GM23338 (cell line): ENCODE results near the gene ZBTB18. TPM values are rescaled to one million over a fixed set of nuclear protein-coding genes. Genes with fewer than 3 reads are reported as not detected.

ENCODE experiments used
- ATAC-seq: fragments of 200-7000 bp; cut with Tn5 transposase; 3 replicates; pipeline ENCODE4 v1.9.1; 2020
- DNase-seq: peaks from one replicate; pipeline ENCODE4 v3.0.0-alpha.2; 2015; ENCODE audit warnings: low spot score
- H2AFZ ChIP-seq: fragments of 200-600 bp; sonication (generic); 2 replicates; pipeline ENCODE4 v1.8.0; 2016; ENCODE audit warnings: antibody characterized with exemption, mild to moderate bottlenecking, moderate library complexity
- H3F3A ChIP-seq: fragments of 200-600 bp; sonication (generic); replicated peaks from 2 replicates; pipeline ENCODE4 v1.8.0; 2017; ENCODE audit warnings: antibody characterized with exemption, mixed run types, low read depth
- H3K27ac ChIP-seq: fragments of 200-600 bp; sonication (generic); 2 replicates; pipeline ENCODE4 v1.6.1; 2016; ENCODE audit warnings: low read depth
- H3K27me3 ChIP-seq: fragments of 200-600 bp; sonication (generic); 2 replicates; pipeline ENCODE4 v1.8.0; 2016; ENCODE audit warnings: mild to moderate bottlenecking, mixed run types, moderate library complexity; ENCODE audit not compliant: insufficient read depth
- H3K36me3 ChIP-seq: fragments of 200-600 bp; sonication (generic); 2 replicates; pipeline ENCODE4 v1.8.0; 2016; ENCODE audit warnings: mild to moderate bottlenecking; ENCODE audit not compliant: insufficient read depth
- H3K4me1 ChIP-seq: fragments of 200-600 bp; sonication (generic); 2 replicates; pipeline ENCODE4 v1.8.0; 2016; ENCODE audit warnings: mild to moderate bottlenecking, moderate library complexity; ENCODE audit not compliant: insufficient read depth
- H3K4me2 ChIP-seq: fragments of 200-600 bp; sonication (generic); 2 replicates; pipeline ENCODE4 v1.7.1; 2017; ENCODE audit warnings: mixed run types
- H3K4me3 ChIP-seq: fragments of 200-600 bp; sonication (generic); 2 replicates; pipeline ENCODE4 v1.6.1; 2016; ENCODE audit warnings: mixed run types
- H3K79me2 ChIP-seq: fragments of 200-600 bp; sonication (generic); replicated peaks from 2 replicates; pipeline ENCODE4 v1.8.0; 2017; ENCODE audit warnings: mild to moderate bottlenecking; ENCODE audit not compliant: insufficient read depth
- H3K9me2 ChIP-seq: fragments of 200-600 bp; sonication (generic); 2 replicates; pipeline ENCODE4 v1.8.0; 2017; ENCODE audit not compliant: insufficient read depth
- H4K20me1 ChIP-seq: fragments of 200-600 bp; sonication (generic); replicated peaks from 2 replicates; pipeline ENCODE4 v1.8.0; 2017; ENCODE audit warnings: mild to moderate bottlenecking; ENCODE audit not compliant: insufficient read depth
- H3K27ac Mint-ChIP-seq: 2 replicates; pipeline ENCODE4 v1.8.0; 2020; ENCODE audit warnings: inconsistent platforms, mild to moderate bottlenecking, moderate library complexity, mixed read lengths
- H3K27me3 Mint-ChIP-seq: 3 replicates; pipeline ENCODE4 v1.8.0; 2022; ENCODE audit warnings: low read depth, mild to moderate bottlenecking, moderate library complexity, mixed read lengths, inconsistent platforms; ENCODE audit not compliant: insufficient read depth, poor library complexity
- H3K36me3 Mint-ChIP-seq: 3 replicates; pipeline ENCODE4 v1.8.0; 2021; ENCODE audit warnings: low read depth, mild to moderate bottlenecking, inconsistent platforms, moderate library complexity, mixed read lengths
- H3K4me1 Mint-ChIP-seq: 3 replicates; pipeline ENCODE4 v1.8.0; 2020; ENCODE audit warnings: mild to moderate bottlenecking, inconsistent platforms, mixed read lengths
- H3K4me3 Mint-ChIP-seq: 3 replicates; pipeline ENCODE4 v1.8.0; 2021; ENCODE audit warnings: moderate library complexity, mild to moderate bottlenecking, inconsistent platforms, mixed read lengths
- H3K9me3 Mint-ChIP-seq: 3 replicates; pipeline ENCODE4 v1.8.0; 2020; ENCODE audit warnings: moderate library complexity, mild to moderate bottlenecking, inconsistent platforms, mixed read lengths
- EZH2 ChIP-seq: fragments of 200-600 bp; sonication (generic); IDR thresholded peaks from one replicate; pipeline ENCODE4 v1.8.0; 2017; ENCODE audit warnings: antibody characterized with exemption, mild to moderate bottlenecking, low read depth; ENCODE audit not compliant: unreplicated experiment
- EZH2phosphoT487 ChIP-seq: fragments of 200-600 bp; sonication (generic); IDR thresholded peaks from one replicate; pipeline ENCODE4 v1.8.1; 2018; ENCODE audit warnings: antibody characterized with exemption; ENCODE audit not compliant: unreplicated experiment
- JUNB ChIP-seq: IDR thresholded peaks from one replicate; pipeline ENCODE4 v1.6.1; 2016; ENCODE audit warnings: antibody characterized with exemption; ENCODE audit not compliant: unreplicated experiment
- ZNF331 ChIP-seq: fragments of 250-450 bp; sonication (Bioruptor Pico); IDR thresholded peaks from 2 replicates; pipeline ENCODE4 v1.5.0; 2020; ENCODE audit warnings: low read depth, mild to moderate bottlenecking, moderate library complexity
- polyA plus RNA-seq: library from polyadenylated mRNA; unstranded; fragments of >200 nt; fragmentation: Nextera tagmentation; extraction: Ambion mirVana; gene quantifications from 2 replicates; pipeline ENCODE4 v1.2.1, GENCODE V29; 2016
- total RNA-seq: library from RNA; depleted of rRNA; stranded (reverse); fragments of >200 nt; shearing (Covaris generic); gene quantifications from 2 replicates; pipeline ENCODE4 v1.2.3, GENCODE V29; 2014
- TF ChIP-seq, protein P1 (sequence below): IDR thresholded peaks from one replicate; pipeline ENCODE4 v1.6.1; 2018; ENCODE audit warnings: antibody characterized with exemption; ENCODE audit not compliant: unreplicated experiment

Gene ZBTB18
- total and polyA plus RNA-seq, 2 experiments from 2014 or later: 5.5 to 12.2 TPM

DNA sequence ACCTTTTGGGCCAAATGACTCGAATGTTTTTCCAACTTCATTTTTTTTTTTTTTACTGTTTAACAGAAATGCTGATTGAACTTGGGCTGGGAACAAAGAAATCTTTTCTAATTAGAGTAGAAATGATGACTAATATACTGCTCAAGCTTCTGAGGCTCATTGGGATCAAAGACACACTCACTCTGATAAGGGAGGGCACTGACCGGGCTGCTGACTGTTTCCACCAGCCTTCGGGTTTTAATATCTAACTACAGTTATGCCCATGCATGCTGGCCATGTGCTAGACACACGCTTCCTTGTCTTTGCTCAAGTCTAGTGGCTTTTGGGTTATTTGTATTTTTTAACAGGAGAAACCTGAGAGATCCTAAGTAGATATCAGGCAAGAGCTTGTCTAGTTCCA, 16.8 kb downstream of the ZBTB18 start:
- H3K4me3 Mint-ChIP-seq: no peak overlapping the region
- H3K4me2 ChIP-seq: no peak overlapping the region

DNA sequence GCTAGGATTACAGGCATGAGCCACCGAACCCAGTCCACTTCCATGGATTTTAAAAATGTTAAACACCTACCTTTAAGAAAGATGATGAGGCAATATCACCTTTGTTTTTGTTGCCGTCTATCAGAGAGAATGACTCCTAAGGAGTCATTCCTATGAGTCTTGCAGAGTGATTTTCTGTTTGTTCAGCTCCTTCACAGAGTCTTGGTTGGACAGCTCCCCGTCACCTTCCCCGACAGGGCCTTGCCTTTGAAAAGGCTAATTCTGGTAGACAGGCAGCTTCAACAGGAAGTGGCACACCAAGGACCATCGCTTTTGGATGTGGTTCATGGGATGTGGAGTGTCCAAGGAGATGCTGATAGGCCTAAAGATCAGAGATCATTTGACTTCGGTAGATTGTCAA, 17.5 kb downstream of the ZBTB18 start:
- DNase-seq (no peak), ATAC-seq (no peak)
- no peaks in the 10 kb centered on the region; the same call in 1 of the 2 replicates for H4K20me1 ChIP-seq
- no peaks in the 10 kb centered on the region for H3K27me3 ChIP-seq
- Mint-ChIP-seq H3K36me3 (no peaks in the 10 kb centered on the region), H3K27ac (no peak overlapping the region), H3K4me1 (peaks cover 7% of the 10 kb centered on the region; the same call in 2 of the 3 replicates), H3K4me3 (no peak overlapping the region), H3K9me3 (no peaks in the 10 kb centered on the region; the same call in 2 of the 3 replicates), H3K27me3 (no peaks in the 10 kb centered on the region)
- peaks cover 5% of the 10 kb centered on the region; the same call in 1 of the 2 replicates for H3K4me1 ChIP-seq
- no peak overlapping the region for H2AFZ ChIP-seq
- peaks cover 4% of the 10 kb centered on the region; the same call in 1 of the 2 replicates for H3K9me2 ChIP-seq
- no peaks in the 10 kb centered on the region for H3K36me3 ChIP-seq
- no peaks in the 10 kb centered on the region for H3F3A ChIP-seq
- no peaks in the 10 kb centered on the region for H3K79me2 ChIP-seq
- H3K27ac ChIP-seq: no peak overlapping the region
- TF ChIP-seq JUNB (no peak), EZH2phosphoT487 (no peak), ZNF331 (CRISPR knock-in tag) (no peak), EZH2 (no peak)
- TF ChIP-seq, protein P1, sequence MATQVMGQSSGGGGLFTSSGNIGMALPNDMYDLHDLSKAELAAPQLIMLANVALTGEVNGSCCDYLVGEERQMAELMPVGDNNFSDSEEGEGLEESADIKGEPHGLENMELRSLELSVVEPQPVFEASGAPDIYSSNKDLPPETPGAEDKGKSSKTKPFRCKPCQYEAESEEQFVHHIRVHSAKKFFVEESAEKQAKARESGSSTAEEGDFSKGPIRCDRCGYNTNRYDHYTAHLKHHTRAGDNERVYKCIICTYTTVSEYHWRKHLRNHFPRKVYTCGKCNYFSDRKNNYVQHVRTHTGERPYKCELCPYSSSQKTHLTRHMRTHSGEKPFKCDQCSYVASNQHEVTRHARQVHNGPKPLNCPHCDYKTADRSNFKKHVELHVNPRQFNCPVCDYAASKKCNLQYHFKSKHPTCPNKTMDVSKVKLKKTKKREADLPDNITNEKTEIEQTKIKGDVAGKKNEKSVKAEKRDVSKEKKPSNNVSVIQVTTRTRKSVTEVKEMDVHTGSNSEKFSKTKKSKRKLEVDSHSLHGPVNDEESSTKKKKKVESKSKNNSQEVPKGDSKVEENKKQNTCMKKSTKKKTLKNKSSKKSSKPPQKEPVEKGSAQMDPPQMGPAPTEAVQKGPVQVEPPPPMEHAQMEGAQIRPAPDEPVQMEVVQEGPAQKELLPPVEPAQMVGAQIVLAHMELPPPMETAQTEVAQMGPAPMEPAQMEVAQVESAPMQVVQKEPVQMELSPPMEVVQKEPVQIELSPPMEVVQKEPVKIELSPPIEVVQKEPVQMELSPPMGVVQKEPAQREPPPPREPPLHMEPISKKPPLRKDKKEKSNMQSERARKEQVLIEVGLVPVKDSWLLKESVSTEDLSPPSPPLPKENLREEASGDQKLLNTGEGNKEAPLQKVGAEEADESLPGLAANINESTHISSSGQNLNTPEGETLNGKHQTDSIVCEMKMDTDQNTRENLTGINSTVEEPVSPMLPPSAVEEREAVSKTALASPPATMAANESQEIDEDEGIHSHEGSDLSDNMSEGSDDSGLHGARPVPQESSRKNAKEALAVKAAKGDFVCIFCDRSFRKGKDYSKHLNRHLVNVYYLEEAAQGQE: peak; percentile 57
- H3K4me3 ChIP-seq: no peak overlapping the region
- no peak overlapping the region for H3K4me2 ChIP-seq

More for the DNA sequence above, 16.8 kb downstream of the ZBTB18 start:
- ATAC-seq (no peak), DNase-seq (no peak)
- no peaks in the 10 kb centered on the region for H3K27me3 Mint-ChIP-seq
- Histone ChIP-seq H4K20me1 (no peaks in the 10 kb centered on the region; the same call in 1 of the 2 replicates), H3K4me3 (no peak overlapping the region), H3K79me2 (no peaks in the 10 kb centered on the region), H2AFZ (peak overlapping the region; percentile 86), H3K27me3 (no peaks in the 10 kb centered on the region), H3K4me1 (peaks cover 10% of the 10 kb centered on the region; the same call in 1 of the 2 replicates), H3K27ac (no peak overlapping the region), H3K9me2 (peaks cover 6% of the 10 kb centered on the region; the same call in 1 of the 2 replicates), H3F3A (no peaks in the 10 kb centered on the region), H3K36me3 (no peaks in the 10 kb centered on the region)
- H3K9me3 Mint-ChIP-seq: no peaks in the 10 kb centered on the region; the same call in 2 of the 3 replicates
- TF ChIP-seq, protein P1: no peak
- TF ChIP-seq JUNB: no peak
- peaks cover 14% of the 10 kb centered on the region for H3K4me1 Mint-ChIP-seq
- no peaks in the 10 kb centered on the region for H3K36me3 Mint-ChIP-seq
- H3K27ac Mint-ChIP-seq: no peak overlapping the region
